ENCODE results near the gene TMIGD3. TPM values are rescaled to one million over a fixed set of nuclear protein-coding genes. Genes with fewer than 3 reads are reported as not detected.

TMIGD3 gene
- total and polyA plus RNA-seq, 2 donors from 2014 or later: 0.43 to 3.0 TPM

DNA sequence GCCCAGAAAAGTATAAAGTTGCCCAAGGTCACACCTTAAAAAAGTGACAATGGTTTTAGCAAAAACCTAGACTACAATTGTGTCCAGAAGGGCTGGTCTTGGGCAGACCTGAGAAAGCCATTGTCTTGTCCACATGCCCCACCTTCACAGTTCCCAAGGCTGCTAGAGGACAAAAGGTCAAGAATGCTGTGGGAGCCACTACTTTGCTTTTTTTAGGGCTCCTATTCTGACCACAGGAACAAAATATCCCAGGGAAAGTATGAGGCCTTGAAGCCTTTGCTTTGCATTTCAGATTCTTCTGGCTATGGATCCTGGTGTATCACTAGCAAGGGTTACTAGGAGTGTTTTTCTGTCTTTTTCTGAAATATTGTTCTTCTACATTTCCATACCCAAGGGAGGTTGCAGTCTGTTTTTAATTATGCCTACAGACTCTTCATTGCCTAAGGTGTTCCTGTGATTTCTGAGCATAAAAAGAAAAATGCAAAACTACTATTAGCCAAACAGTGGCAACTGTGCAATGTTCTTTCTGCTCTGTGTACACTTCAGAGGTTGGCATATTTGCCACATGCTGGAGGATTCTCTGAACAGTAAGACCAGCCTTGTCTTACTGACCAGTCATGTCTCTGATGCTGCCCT, 18.9 kb downstream of the TMIGD3 start:
- Histone ChIP-seq H3K27me3 (ENCODE audit: control insufficient read depth, insufficient read depth, low read length) (no peaks in the 10 kb centered on the region), H3K4me3 (ENCODE audit: low read length in 3 of 3) (no peak overlapping the region), H3K9ac (ENCODE audit: low read length in 3 of 3) (no peak overlapping the region), H3K36me3 (ENCODE audit: control insufficient read depth in 2 of 3, insufficient read depth in 3 of 3, low read length in 3 of 3) (no peaks in the 10 kb centered on the region), H3K9me3 (ENCODE audit: control insufficient read depth in 2 of 3, insufficient read depth in 1 of 3, low read length in 3 of 3) (no peaks in the 10 kb centered on the region), H3K27ac (ENCODE audit: low read depth in 2 of 2, low read length in 2 of 2) (no peak overlapping the region), H3K4me1 (ENCODE audit: control insufficient read depth in 2 of 3, insufficient read depth in 2 of 3, low read depth in 1 of 3, low read length in 3 of 3) (no peaks in the 10 kb centered on the region)
- FAIRE-seq: no peak
- intact Hi-C loops (cut with DNase I): loop anchor here (10.0 kb wide), 1 partner anchor 270 kb away; the partner anchor contains the start of gene DDX20
- no peak for DNase-seq
- TF ChIP-seq, protein P1, sequence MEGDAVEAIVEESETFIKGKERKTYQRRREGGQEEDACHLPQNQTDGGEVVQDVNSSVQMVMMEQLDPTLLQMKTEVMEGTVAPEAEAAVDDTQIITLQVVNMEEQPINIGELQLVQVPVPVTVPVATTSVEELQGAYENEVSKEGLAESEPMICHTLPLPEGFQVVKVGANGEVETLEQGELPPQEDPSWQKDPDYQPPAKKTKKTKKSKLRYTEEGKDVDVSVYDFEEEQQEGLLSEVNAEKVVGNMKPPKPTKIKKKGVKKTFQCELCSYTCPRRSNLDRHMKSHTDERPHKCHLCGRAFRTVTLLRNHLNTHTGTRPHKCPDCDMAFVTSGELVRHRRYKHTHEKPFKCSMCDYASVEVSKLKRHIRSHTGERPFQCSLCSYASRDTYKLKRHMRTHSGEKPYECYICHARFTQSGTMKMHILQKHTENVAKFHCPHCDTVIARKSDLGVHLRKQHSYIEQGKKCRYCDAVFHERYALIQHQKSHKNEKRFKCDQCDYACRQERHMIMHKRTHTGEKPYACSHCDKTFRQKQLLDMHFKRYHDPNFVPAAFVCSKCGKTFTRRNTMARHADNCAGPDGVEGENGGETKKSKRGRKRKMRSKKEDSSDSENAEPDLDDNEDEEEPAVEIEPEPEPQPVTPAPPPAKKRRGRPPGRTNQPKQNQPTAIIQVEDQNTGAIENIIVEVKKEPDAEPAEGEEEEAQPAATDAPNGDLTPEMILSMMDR (IDR thresholded peaks at IDR 0.05; ENCODE audit: borderline replicate concordance, extremely low read depth, insufficient read depth): no peak

DNA sequence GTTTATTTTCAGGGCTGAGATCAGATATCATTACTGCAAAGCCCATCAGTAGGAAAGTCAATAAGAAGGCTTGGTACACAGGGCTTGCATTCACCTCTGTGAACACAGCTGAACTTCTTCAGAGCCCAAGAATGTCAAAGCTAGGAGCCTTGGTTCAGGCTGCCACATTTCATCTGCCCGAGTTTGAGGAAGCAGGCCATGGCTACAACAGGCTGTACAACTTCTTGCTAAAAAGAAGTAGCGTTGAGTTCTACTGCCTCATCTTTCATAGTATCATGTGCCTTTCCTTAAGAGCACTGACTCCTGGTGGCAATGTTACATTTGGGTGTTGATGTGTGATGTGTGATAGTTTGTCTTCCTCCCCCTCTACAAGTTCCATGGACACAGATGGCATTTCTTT, 19.6 kb downstream of the TMIGD3 start:
- no peaks in the 10 kb centered on the region for H3K36me3 ChIP-seq (ENCODE audit: control insufficient read depth in 2 of 3, insufficient read depth in 3 of 3, low read length in 3 of 3)
- H3K27ac ChIP-seq (ENCODE audit: low read depth in 2 of 2, low read length in 2 of 2): no peak overlapping the region
- H3K4me3 ChIP-seq (ENCODE audit: low read length in 3 of 3): no peak overlapping the region
- no peaks in the 10 kb centered on the region for H3K27me3 ChIP-seq (ENCODE audit: control insufficient read depth, insufficient read depth, low read length)
- FAIRE-seq (no peak), DNase-seq (no peak)
- H3K4me1 ChIP-seq (ENCODE audit: control insufficient read depth in 2 of 3, insufficient read depth in 2 of 3, low read depth in 1 of 3, low read length in 3 of 3): no peaks in the 10 kb centered on the region
- intact Hi-C loops (cut with DNase I): loop anchor here (10.0 kb wide), 1 partner anchor 271 kb away; the partner anchor contains the start of gene DDX20
- TF ChIP-seq, protein P1 (IDR thresholded peaks at IDR 0.05; ENCODE audit: borderline replicate concordance, extremely low read depth, insufficient read depth): no peak
- H3K9ac ChIP-seq (ENCODE audit: low read length in 3 of 3): no peak overlapping the region
- H3K9me3 ChIP-seq (ENCODE audit: control insufficient read depth in 2 of 3, insufficient read depth in 1 of 3, low read length in 3 of 3): no peaks in the 10 kb centered on the region

DNA sequence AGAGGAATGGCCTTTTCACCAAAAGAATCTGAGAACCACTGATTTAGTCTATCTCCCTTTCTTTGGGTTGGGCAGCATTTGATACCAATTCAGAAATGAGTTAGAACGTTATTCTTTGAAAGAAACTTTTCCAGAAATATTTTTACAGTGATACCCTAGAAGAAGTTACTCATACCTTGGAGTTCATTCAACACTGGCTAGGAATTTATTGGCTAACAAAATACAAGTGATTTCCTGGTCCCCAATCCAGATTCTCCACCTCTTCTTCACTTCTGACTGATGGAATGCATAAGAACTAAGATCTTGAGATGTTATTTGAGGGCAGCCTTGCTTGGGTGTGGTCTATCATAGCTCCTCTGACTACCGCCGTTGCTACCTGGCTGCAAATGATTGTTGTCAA, 20.3 kb downstream of the TMIGD3 start:
- no peaks in the 10 kb centered on the region for H3K36me3 ChIP-seq (ENCODE audit: control insufficient read depth in 2 of 3, insufficient read depth in 3 of 3, low read length in 3 of 3)
- intact Hi-C loops (cut with DNase I): loop anchor here (10.0 kb wide), 1 partner anchor 272 kb away; the partner anchor contains the start of gene DDX20
- no peak overlapping the region for H3K27ac ChIP-seq (ENCODE audit: low read depth in 2 of 2, low read length in 2 of 2)
- H3K9ac ChIP-seq (ENCODE audit: low read length in 3 of 3): no peak overlapping the region
- H3K27me3 ChIP-seq (ENCODE audit: control insufficient read depth, insufficient read depth, low read length): no peaks in the 10 kb centered on the region
- TF ChIP-seq, protein P1 (IDR thresholded peaks at IDR 0.05; ENCODE audit: borderline replicate concordance, extremely low read depth, insufficient read depth): no peak
- H3K9me3 ChIP-seq (ENCODE audit: control insufficient read depth in 2 of 3, insufficient read depth in 1 of 3, low read length in 3 of 3): no peaks in the 10 kb centered on the region
- no peak overlapping the region for H3K4me3 ChIP-seq (ENCODE audit: low read length in 3 of 3)
- no peaks in the 10 kb centered on the region for H3K4me1 ChIP-seq (ENCODE audit: control insufficient read depth in 2 of 3, insufficient read depth in 2 of 3, low read depth in 1 of 3, low read length in 3 of 3)
- DNase-seq (no peak), FAIRE-seq (no peak)

All from kidney (tissue), 14 donors.